HG02981 (cell line): ENCODE results near the gene PRM1.

ENCODE experiments used
- ATAC-seq: cut with Tn5 transposase; IDR thresholded peaks from one replicate; pipeline ENCODE4 v1.9.1; 2021; ENCODE audit warnings: mild to moderate bottlenecking, moderate library complexity; ENCODE audit not compliant: unreplicated experiment

The PRM1 gene

DNA sequence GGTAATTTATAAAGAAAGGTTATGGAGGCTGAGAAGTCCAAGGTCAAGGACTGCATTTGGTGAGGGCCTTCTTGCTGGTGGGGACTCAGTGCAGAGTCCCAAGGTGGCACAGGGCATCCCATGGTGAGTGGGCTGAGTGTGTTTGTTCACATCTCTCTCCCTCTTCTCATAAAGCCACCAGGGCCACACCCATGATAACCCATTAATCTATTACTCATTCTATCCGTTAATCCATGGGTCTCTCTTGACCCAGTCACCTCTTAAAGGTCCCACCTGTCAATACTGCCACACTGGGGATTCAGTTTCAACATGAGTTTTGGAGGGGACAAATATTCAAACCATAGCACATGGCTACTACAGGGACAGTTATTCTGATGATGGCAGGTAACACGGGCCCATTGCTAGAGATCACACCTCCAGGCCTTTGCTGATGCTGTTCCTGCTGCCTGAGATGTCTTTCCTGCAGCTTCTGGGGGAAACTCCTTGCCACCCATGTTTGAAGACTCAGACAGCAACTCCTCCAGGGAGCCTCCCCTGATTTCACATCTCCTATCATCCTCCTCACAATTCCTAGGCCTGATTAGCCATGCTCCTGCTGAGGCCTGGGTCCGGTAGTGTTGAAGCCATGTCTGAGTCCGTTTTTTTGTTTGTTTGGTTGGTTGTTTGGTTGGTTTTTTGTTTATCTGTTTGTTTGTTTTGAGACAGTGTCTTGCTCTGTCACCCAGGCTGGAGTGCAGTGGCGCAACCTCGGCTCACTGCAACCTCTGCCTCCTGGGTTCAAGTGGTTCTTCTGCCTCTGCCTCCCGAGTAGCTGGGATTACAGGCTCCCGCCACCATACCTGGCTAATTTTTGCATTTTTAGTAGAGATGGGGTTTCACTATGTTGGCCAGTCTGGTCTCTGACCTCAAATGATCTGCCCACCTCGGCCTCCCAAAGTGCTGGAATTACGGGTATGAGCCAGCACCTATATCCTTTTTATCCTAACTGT lies 41.2 kb downstream of the PRM1 start:
- no peak for ATAC-seq

DNA sequence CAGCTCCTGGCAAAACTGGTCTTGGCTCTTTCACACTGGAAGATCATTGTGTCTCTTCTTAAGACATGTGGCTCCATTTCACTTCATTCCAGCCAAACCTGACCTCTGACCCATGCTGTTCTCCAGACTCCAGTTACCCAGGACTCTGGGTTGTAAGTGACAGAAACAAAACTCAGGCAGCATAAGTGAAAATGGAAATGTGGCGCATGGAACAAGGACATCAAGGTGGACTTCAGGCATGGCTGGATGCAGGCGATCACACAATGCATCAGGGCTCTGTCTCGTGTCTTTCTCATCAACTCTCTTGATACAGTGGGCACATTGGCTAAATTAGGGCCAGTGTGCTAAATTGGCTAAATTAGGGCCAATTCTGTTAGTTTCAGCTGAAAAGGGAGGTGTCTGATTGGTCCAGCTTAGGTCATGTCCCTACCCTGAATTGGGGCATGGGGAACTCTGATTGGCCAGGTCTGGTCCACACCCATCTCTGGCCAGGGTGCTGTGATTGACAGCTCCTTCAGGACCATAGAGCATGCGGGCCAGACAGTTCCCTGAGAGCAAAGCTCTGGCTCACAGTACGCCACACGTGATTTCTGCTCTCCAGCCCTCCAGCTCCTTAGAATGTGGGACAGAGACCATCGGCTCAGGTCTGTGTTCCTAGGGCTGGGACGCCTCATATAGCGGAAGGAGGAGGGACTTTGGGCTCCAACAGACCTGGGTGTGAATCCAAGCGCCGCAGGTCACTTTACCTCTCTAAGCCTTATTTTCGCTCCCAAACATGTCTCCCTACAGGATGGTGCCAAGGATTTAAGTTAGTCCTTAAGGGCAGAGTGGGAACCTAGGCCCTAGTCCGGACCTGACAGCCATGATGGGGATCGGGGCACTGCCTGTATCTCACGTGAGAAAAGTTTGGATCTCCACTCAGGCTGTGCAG lies 42.6 kb downstream of the PRM1 start:
- ATAC-seq: no peak

DNA sequence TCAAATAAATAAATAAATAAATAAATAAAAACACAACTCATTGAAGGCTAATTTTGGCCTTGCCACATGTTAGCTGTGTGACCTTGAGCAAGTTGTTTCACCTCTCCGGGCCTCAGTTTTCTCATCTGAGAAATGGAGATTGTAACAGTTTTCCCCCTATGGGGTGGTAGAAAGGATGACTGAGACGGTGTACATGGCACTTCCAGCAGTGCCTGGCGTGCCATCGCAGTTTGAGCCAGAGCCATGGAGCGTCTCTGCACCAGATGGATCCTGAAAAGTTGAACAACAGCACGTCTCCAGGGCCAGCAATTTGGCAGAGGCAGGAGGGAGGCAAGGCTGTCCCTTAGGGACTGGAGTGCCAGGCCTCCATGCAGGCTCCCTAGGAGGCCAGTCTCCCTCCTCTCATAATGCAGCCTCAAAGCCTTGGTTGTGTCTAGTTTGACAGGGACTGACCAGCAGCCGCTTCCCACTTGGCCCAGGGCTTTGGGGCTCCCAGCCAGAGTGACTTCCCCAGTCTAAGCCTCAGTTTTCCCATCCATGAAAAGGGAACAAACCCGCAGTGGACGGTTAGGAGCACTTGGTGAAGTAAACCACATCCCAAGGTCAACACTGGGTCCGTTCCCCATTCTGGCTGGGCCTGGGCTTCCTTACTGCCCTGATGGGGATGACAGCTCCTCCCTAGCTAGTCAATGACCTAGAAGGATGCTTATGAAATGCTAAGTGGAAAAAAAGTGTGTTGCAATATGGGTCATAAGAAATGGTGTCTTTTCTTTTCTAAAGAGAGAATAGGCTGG lies 44.5 kb downstream of the PRM1 start:
- ATAC-seq: no peak

DNA sequence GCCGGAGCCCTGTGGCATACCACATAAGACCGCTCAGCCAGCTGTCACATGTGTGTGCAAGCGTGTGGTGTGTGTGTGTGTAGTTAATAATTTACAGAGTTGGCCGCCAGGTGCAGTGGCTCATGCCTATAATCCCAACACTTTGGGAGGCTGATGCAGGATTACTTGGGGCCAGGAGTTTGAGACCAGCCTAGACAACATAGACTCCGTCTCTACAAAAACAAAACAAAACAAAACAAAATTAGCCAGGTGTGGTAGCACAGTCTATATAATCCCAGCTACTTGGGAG lies 45.5 kb downstream of the PRM1 start:
- no peak for ATAC-seq

DNA sequence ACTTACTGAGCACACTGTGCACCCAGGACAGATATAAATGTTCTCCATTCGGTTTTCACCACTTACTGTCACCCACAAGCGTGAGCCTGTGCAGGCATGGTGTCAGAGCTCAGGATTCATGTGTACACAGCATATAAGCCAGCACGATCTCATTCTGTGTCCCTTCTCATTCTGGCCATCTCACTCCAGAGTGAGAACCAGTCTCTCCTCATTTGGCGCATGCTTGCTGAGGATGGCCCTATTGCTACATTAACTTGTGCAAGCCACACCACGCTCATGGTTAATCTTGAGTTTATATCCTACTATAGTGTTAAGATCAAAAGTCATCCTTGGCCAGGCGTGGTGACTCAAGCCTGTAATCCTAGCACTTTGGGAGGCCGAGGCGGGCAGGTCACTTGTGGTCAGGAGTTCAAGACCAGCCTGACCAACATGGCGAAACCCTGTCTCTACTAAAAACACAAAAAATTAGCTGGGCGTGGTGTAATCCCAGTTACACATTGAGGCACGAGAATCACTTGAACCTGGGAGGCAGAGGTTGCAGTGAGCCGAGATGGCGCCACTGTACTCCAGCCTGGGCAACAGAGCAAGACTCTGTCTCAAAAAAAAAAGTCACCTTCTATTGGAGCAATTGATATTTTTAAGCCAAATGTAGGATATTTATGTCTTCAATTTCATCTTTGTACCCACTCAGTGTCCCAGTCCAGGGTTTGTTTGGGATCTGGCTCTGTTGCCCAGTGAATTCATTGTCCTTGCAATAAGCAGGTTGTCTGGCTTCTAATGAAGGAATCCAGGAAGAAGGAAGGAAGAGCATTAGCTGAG lies 46.0 kb downstream of the PRM1 start:
- no peak for ATAC-seq

DNA sequence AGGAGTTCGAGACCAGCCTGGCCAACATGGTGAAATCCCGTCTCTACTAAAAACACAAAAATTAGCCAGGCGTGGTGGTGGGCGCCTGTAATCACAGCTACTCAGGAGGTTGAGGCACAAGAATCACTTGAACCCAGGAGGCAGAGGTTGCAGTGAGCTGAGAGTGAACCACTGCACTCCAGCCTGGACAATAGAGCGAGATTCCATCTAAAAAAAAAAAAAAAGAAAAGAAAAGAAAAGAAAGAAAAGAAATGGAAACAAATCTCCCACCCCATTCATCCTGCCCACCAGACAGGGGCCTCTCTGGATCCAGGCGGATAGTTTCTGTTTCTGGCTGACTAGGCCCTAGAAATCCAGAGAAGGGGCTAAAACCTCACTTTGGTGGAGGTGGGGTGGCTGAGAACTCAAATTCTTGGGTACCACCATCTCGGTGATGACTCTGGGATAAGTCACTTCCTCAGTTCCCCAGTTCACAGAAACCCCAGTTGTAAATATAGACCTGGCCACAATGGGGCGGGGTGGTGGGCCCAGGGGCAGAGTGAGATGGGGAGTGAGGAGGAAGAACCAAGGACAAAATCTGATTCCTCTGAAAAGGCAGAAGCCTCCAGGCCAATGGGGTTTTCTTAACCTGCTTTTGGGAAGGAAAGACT lies 47.3 kb downstream of the PRM1 start:
- no peak for ATAC-seq

DNA sequence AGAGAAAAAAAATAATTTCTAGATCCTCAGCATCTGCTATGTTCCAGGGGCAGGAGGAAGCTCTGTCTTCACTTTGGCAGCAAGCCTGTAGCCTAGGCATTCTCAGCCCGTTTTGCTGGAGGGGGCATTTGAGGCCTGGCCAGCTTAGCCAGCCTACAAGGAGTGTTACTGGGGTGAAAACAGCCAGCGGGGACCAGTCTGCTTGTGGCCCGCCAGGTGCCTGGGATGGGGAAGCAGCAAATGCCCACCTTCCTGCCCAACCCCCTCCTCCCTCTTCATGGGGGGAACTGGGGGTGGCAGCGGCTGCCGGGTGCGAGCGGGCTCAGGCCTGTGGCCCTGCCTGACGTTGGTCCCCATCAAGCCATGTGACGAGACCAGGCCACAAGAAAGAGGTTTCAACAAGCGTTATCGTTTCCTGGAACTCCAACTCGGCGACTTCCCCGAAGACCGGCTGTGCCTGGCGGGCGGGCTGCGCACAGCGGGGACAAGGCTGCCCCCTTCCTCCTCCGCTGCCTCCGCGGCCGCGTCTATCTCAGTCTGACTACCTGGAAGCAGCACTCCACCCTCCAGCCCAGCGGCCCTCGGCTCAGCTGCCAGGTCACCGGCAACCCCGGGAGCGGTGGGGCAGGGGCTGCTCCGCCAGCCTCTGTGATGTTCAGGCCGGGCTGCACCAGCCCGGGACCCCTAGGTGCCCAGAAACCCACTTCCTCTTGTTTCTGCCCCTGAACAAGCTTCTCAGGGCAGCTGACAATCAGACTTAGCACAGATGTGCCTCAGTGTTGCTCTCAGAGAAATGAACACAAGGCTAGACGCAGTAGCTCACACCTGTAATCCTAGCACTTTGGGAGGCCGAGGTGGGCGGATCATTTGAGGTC lies 48.0 kb downstream of the PRM1 start:
- peak; percentile 60 for ATAC-seq

DNA sequence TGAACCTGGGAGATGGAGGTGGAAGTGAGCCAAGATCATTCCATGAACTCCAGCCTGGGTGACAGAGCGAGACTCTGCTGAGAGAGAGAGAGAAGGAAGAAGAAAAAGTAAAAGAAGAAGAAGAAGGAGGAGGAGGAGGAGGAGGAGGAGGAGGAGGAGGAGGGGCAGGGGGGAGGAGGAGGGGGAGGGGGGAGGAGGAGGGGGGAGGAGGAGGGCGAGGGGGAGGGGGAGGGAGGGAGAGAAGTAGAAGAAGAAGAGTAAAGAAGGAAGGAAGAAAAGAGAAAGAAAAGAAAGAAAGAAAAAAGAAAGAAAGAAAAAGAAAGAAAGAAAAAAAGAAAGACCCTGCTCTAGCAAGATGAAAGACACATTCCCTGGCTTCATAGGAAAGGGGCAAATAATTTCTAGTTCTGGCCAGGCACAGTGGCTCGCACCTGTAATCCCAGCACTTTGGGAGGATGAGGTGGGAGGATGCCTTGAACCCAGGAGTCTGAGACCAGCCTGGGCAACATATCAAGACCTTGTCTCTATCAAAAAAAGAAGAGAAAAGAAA lies 48.8 kb downstream of the PRM1 start:
- no peak for ATAC-seq

DNA sequence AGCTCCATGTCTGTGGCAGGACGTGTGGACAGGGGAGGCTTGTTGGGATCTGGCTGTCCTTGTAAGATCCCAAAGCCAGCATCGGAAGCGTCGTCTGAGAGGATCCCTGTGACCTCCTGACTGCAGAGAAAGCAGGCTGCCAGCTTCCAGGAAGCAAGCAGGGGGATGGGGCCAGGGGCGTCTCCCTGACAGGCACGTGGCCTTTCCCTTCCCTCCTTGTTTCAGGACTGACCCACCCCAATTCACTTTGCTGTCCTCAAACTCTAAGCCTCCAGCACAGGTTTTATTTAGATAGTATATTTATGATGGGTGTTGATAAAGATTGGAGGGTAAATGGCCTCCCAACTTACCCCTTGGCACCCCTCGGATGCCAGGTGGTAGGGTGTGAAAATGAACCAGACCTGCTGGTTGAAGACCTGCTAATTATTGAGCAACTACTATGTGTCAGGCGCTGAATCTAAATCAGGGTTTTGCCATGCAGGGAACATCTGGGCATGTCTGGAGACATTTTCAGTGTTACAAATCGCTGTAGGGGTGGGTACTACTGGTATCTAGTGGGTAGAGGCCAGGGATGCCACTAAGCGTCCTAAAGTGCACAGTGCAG lies 49.7 kb downstream of the PRM1 start:
- no peak for ATAC-seq
